ENCODE data around the gene DDX55.
A peak's percentile ranks its signal among the peaks of the same experiment; 100 is the strongest.
"Not testable (repeated sequence)": the region's sequence is repeated elsewhere in the genome, so short reads cannot be mapped to it uniquely, and the experiment has no call there.

Gene DDX55, protein sequence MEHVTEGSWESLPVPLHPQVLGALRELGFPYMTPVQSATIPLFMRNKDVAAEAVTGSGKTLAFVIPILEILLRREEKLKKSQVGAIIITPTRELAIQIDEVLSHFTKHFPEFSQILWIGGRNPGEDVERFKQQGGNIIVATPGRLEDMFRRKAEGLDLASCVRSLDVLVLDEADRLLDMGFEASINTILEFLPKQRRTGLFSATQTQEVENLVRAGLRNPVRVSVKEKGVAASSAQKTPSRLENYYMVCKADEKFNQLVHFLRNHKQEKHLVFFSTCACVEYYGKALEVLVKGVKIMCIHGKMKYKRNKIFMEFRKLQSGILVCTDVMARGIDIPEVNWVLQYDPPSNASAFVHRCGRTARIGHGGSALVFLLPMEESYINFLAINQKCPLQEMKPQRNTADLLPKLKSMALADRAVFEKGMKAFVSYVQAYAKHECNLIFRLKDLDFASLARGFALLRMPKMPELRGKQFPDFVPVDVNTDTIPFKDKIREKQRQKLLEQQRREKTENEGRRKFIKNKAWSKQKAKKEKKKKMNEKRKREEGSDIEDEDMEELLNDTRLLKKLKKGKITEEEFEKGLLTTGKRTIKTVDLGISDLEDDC

DNA sequence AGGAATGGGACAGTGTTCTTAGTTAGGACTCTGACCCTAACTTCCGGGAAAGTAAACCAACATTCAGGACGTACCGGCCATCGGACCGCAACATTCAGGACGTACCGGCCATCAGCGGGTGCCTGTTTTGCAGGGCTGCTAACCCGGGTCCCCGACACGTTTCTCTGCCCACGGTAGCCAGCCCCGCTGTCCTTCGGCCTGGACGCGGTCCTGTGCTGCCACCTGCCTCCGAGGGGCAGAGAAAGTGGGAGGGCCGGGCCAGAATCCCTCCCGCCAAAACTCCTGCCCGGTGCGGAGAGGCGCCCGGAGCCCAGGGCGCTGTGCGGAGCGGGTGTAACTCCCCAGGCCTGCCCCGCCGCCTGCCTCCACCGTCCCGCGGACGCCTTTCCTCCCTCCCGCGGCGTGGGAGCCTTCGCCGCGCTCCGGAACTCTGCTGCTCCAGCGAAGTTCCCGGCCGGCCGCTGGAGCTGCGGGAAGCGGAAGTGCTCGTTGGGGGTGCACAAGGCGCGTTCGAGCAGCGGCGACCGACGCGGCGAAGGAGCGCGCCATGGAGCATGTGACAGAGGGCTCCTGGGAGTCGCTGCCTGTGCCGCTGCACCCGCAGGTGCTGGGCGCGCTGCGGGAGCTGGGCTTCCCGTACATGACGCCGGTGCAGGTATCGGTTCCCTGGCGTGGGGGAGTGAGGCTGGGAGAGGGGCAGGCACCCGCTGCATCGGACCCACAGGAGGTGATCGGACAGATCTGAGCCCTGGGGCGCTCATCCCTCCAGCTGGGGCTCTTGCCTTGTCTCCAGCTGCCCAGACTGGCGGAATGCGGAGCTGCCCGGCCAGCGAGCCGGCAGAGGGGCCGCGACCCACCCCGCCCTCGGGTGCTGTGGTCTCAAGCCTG is at the start of gene DDX55:
DDX55 (plus strand) TSS at position 498 of the 888 bp plus-strand sequence; CDS start at position 548, 50 bp downstream.
- peak; percentile 92 for DNase-seq (ENCODE audit: low spot score)

DNA sequence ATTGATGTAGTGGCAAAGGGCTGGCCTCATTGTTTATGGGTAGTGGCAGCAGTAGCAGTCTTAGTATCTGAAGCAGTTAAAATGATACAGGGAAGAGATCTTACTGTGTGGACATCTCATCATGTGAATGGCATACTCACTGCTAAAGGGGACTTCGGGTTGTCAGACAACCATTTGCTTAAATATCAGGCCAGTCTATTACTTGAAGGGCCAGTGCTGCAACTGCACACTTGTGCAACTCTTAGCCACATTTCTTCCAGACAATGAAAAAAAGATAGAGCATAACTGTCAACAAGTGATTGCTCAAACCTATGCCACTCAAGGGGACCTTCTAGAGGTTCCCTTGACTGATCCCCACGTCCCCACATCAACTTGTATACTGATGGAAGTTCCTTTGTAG is 47.8 kb upstream of the DDX55 start:
- DNase-seq (ENCODE audit: low spot score) = not testable (repeated sequence)

DNA sequence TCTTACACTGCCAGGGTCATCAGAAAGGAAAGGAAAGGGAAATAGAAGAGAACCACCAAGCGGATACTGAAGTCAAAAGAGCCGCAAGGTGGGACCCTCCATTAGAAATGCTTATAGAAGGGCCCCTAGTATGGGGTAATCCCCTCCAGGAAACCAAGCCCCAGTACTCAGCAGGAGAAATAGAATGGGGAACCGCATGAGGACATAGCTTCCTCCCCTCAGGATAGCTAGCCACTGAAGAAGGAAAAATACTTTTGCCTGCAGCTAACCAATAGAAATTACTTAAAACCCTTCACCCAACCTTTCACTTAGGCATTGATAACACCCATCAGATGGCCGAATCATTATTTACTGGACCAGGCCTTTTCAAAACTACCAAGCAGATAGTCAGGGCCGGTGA is 47.1 kb upstream of the DDX55 start:
- DNase-seq (ENCODE audit: low spot score) = not testable (repeated sequence)

DNA sequence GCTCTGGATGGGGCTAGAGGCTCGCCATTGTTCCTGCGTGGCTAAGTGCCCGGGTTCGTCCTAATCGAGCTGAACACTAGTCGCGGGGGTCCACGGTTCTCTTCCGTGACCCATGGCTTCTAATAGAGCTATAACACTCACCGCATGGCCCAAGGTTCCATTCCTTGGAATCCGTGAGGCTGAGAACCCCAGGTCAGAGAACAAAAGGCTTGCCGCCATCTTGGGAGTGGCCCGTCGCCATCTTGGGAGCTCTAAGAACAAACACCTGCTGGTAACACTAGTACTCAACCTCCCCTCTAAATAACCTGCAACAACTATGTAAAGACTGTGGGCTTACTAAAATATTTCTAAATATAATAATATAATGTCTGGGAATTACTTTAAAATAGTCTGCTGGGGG is 43.4 kb upstream of the DDX55 start:
- not testable (repeated sequence) for DNase-seq (ENCODE audit: low spot score)

DNA sequence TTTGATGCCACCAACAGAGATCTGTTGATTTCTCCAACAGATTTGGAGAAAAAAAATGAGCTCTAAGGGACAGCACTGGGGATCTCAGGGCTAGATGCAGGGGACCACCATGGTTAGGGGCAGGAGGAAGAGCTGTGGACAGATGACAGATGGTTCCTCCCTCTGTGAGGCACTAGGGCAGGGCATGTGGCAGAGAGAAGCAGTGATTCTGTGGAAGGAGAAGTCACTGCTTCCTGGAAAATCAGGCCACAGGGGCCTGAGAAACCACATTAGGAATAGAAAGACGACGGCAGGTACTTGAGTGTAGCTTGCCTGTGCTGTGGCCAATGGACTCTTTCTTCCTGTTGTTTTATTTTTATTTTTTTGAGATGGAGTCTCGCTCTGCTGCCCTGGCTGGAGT is 42.4 kb upstream of the DDX55 start:
- no peak for DNase-seq (ENCODE audit: low spot score)

DNA sequence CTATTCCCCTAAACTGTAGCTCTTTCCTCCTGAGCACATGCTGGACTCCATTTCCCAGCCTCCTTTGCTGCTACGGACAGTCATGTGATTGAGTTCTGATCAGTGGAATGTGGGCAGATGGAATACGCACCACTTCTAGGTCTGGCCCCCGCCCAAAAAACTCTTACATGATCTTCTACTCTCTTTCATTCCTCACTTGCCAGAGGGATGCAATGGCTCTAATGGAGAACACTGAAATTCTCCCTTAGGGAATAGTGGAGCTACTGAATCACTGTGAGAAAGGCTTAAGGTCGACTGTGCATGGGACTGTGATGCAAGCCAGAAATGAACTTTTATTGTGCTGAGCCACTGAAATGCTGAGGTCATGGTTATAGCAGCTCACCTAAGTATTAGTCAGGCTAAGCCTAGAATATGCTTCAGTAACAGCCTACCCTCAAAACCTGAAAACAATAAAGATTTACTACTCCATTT is 30.5 kb upstream of the DDX55 start:
- peak; percentile 74 for DNase-seq (ENCODE audit: low spot score)

DNA sequence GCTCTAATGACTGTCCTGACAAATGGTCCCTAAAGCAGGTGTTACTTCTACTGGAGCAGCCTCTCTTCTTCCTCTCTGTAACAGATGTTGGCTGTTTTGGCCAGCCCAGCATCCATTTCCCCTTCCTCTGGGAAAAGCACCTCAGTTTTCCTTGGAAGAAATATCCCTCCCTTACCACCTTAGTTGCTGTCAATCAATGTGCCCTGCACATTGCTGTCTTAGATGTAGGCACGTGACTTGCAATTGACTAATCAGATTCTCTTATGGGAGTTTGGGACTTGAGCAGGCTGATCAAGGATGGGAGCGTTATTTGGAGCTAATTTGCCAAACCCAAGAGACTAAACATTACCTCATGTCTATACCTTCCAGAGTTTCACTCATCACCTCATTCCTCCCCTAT is 29.5 kb upstream of the DDX55 start:
- DNase-seq (ENCODE audit: low spot score) = no peak

DNA sequence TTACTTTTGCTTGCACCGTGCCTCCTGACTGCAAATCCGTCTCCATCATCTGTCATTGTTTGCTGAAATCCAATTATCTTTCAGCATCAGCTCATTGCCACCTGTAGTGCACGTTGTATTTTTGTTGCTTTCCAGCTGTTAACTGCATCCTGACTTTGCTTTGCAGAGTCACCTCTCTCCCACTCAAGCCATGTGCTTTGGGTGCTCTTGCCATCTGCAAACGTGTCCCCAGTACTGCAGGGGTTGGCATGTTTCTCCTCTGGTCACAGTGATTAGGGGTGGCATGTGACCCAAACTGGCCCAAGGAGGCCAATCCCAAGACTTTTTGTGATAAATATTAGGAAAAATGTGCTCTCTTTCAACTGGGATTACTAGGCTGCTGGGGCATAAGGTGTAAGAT is 28.0 kb upstream of the DDX55 start:
- no peak for DNase-seq (ENCODE audit: low spot score)

DNA sequence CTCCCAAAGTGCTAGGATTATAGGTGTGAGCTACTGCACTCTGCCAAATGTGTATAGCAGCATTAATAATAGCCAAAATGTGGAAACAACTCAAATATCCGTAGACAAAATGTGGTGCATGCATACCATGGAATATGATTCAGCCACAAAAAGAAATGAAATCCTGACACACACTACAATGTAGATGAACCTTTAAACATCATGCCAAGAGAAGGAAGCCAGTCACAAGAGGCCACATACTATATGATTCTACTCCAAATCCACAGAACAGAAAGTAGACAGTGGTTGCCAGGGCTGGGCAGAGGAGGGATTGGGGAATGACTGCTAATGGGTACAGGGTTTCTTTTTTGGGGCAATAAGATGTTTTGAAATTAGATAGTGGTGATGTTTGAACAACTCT is 25.3 kb upstream of the DDX55 start:
- no peak for DNase-seq (ENCODE audit: low spot score)

DNA sequence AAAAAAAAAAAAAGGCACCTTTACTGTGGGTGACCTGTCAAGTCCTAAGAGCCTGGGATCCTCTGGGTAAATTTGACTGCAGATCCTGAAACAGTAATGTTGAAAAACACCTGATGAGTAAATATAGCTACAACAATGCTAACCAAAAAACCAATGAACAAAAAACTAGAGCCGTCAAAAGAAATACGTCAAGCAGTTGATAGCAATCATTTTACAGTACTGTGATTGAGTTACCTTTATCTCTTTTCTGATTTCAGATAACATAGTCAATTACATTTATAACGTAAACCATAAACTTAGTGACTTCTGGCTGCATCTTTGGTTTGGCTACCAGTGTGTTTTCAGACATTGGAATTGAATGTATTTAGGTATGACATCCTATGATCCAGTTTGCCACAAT is 23.7 kb upstream of the DDX55 start:
- DNase-seq (ENCODE audit: low spot score) = no peak

DNA sequence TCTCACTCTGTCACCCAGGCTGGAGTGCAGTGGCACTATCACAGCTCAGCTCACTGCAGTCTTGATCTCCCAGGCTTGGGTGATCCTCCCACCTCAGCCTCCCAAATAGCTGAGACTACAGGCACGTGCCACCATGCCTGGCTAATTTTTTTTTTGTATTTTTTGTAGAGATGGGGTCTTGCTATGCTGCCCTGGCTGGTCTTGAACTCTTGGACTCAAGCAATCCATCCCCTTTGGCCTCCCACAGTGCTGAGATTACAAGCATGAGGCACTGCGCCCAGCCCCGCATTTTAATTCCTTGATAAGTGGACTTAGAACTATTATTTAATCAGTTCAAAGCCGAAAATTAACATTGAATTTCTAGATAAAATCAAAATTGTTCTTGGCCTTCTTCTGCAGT is 23.1 kb upstream of the DDX55 start:
- DNase-seq (ENCODE audit: low spot score) = not testable (repeated sequence)

DNA sequence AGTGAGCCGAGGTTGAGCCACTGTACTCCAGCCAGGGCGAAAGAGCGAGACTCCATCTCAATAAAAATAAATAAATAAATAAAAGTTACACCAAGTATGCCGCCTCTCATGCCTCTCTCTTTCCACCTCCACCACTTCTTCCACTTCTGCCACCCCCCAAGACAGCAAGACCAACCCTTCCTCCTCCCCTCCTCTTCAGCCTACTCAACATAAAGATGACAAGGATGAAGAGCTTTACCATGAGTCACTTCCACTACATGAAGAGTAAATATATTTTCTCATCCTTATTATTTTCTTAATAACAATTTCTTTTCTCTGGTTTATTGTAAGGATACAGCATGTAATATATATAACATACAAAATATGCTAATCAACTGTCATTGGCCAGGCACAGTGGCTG is 21.1 kb upstream of the DDX55 start:
- no peak for DNase-seq (ENCODE audit: low spot score)

DNA sequence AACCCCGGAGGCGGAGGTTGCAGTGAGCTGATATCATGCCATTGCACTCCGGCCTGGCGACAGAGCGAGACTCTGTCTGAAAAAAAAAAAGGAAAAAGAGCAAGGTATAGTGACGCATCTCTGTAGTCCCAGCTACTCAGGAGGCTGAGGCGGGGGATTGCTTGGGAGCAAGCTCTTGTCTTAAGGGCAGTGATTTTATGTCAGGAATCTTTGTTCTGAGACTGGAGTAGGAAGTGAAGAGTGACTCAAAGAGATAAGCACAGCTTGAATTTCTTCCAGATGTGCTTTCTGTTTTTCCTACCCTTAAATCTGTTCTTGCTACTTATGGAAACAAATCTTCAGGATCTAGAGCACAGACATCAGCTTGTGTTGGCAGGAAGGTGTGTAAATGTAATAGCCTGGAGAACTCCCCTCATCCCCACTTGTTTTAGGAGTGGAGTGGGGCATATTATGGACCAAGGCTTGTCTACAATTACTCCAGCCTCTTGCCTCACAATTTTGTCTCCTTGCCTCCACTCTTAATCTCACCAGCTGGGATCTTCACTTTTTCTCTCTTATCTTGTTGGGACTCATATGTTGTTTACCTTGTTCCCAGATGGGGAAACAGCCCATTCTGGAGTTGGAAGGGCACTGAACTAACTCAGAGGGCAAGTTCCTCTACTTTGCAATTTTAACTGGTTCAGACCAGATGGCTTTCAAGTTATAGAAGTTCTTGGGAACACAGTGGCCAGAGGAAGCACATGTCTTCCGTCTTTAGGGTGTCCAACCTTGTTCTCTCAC is 10.0 kb upstream of the DDX55 start:
- DNase-seq (ENCODE audit: low spot score) = peak; percentile 13

DNA sequence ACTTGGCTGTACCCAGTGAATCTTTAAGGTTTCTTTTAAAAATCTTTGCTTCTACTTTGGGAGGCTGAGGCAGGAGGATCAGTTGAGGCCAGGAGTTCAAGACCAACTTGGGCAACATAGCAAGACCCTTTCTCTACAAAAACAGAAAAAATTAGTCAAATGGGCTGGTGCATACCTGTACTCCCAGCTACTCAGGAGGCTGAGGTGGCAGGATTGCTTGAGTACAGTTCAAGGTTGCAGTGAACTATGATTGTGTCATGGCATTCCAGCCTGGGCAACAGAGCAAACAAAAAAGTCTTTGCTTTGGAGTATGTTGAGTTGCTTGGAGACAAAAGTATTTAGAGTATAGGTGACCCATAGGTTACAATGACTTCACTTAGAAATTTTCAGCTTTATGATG is 6.2 kb upstream of the DDX55 start:
- DNase-seq (ENCODE audit: low spot score) = no peak

DNA sequence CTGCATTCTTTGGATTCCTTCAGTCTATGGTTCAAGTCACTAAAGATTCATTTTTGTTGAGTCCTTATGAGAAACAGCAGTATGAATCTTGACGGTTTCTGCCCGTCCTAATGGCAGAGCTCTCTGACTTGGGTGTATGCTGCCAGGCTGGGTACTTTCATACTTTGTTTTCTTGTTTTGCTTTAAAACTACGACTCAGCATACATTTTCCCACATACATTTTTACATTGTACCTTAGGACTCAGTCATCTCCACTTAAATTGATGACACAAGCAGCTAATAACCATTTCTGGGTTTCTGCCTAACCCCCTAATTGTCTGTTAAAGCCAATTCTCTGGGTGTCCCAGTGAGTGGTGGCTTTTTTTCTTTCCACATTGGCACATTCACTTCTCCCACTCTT is 4.8 kb upstream of the DDX55 start:
- no peak for DNase-seq (ENCODE audit: low spot score)

DNA sequence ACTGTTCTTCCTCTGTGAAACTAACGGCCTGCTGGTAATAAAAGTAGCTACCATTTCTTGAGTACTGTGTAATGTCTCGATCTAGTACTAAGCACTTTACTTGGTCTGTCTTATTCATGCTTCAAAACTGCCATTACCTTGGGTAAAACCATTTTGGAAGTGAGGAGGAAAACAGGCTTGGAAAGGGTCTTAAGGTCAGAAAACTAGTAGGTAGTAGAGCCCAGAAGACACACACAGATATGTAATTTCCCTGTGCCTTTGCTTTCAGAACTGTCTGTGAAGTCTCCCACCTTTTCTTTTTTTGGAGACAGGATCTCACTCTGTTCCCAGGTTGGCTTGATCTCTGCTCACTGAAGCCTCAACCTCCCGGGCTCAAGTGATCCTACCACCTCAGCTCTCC is 3.4 kb upstream of the DDX55 start:
- no peak for DNase-seq (ENCODE audit: low spot score)

DNA sequence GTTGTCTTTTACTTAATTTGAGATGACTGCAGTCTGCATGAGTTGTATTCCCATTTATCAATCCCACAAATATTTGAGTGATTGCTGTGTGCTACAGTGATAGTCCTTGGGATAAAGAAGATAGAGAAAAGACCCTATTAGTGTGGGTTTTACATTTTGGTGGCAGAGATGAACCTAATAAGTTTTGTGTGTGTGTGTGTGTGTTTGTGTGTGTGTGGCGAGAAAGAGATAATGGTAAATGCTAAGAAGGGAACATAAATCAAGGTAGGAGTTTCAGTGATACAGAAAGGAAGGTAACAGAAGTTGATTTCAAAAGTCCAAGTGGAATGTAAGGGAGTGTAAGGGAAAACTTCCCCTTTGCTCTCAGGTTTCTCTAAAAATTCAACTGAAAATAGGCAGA is 2.6 kb upstream of the DDX55 start:
- no peak for DNase-seq (ENCODE audit: low spot score)

DNA sequence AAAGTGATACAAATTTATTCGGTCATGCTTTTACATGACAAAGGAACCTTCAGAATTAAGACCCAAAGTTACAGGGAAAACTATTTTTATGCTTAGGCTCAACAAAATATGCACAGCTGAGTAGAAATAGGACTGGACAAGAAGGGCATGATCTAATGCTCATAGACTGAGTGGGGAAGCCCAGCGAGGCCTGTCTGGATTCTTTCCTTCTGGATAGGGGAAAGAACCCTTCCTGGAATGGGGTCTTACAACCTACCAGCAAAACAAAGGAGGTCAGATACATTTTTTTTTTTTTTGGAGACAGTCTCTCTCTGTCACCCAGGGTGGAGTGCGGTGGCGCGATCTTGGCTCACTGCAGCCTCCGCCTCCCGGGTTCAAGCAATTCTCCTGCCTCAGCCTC is 2.2 kb upstream of the DDX55 start:
- DNase-seq (ENCODE audit: low spot score) = no peak

DNA sequence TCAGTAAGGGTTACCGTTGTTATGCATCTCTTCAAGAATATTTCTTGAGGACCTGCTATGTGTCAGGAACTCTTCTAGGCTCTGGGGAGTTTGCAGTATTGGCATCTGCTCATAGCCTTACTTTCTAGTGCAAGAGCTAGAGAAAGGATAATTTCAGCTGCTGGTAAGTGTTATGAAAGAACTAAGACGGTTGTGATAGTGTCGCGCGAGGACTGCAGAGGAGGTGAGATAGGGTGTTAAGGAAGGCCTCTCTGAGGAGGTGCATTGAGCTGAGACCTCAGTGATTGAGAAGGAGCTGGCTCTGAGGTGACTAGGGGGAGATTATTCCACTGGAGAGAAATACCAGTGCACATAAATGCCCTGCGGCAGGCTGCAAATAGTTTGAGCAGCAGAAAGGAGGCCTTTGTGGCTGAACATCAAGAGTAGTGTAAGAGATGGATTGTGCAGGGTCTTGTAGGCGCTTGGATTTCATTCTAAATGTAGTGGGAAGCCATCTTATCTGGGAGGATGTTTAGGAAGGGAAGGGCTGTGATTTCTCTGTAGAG is 824 bp downstream of the DDX55 start:
- DNase-seq (ENCODE audit: low spot score) = peak; percentile 17

DNA sequence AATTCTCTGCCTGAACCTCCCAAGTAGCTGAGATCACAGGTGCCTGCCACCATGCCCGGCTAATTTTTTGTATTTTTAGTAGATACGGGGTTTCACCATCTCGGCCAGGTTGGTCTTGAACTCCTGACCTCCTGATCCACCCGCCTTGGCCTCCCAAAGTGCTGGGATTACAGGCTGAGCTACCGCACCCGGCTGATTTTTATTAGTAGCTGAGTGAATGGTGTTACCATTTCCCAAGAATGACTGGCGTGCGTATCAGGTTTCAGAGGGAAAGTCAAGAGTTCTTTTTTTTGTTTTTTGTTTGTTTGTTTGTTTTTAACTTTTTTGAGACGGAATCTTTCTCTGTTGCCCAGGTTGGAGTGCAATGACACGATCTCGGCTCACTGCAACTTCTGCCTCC is 1.6 kb downstream of the DDX55 start:
- DNase-seq (ENCODE audit: low spot score) = not testable (repeated sequence)

DNA sequence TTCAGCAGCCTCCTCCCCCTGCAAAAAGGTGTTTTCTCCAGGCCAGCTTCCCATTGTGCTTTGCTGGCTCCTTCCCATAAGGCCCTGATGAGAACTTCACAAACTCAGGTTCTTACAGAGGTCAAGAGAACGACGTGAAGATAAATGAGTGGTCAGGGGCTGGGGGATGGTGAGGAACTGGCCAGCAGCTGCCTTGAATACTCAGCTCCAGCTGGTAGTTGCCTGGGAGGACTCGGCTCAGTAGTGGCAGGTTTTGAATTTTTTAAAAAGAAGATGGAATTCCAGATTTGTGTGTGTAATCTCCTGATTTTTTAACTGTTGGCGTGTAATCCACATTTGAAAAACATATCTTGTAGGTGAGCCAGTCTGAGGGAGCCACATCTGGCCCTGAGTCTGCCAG is 5.9 kb downstream of the DDX55 start:
- DNase-seq (ENCODE audit: low spot score) = no peak

DNA sequence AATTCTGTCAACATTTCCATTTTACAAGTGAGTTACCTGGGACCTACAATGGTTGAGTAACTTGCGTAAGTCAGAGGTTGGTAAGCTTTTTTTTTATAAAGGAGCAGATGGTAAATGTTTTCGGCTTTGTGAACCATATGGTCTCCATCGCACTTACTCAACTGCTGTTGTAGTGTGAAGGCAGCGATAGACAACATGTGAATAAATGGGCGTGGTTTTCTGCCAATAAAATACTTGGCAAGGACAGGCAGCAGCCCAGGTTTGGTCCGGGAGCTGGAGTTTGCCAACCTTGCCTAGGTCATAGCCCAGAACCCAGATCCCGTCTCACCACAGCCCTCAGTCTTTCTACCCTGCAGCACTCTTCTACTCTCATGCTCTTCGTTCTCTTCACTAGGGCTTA is 6.3 kb downstream of the DDX55 start:
- DNase-seq (ENCODE audit: low spot score) = no peak
